ENCODE results near the gene PCDH15.

GRCh38 chr10:54843085-54843646, 42.1 kb upstream of the PCDH15 start:
- TF ChIP-seq CTCF (IDR thresholded peaks at IDR 0.05), result no peak
- no peak for TF ChIP-seq HMGA2 (CRISPR knock-in tag; IDR thresholded peaks at IDR 0.05)
- TF ChIP-seq STAT6 (CRISPR knock-in tag; conservative IDR thresholded peaks at IDR 0.05; ENCODE audit: low read depth), result no peak
- no peak for TF ChIP-seq NR1H2 (CRISPR knock-in tag; IDR thresholded peaks at IDR 0.05)
- no peak for TF ChIP-seq USF2 (CRISPR knock-in tag; IDR thresholded peaks at IDR 0.05)

Measured in WTC11 (cell line).